GM12878 (cell line): ENCODE data around the gene RAB26. TPM values are rescaled to one million over a fixed set of nuclear protein-coding genes. Genes with fewer than 3 reads are reported as not detected.

Experiments used
- ATAC-seq: fragments of 200-7000 bp; cut with Tn5 transposase; 3 replicates; pipeline ENCODE4 v1.9.1; 2020; ENCODE audit warnings: mild to moderate bottlenecking, moderate library complexity
- BruUV-seq: library from RNA; stranded (reverse); fragments of 400-500 nt; replicated peaks from 2 replicates; lab custom pipeline; 2021; lab: Mats Ljungman, UMichigan
- CTCF ChIA-PET: fragments of 300-600 bp; sonication (Branson Sonifier 250); formaldehyde crosslinking; extraction: SDS; loops from one replicate; lab custom pipeline; 2021; ENCODE audit warnings: inconsistent platforms; lab: Yijun Ruan, JAX
- POLR2A ChIA-PET: fragments of 350-600 bp; formaldehyde crosslinking; extraction: SDS; loops from one replicate; lab custom pipeline; 2021; ENCODE audit warnings: inconsistent platforms; lab: Charles Lee
- RAD21 ChIA-PET: fragments of 300-600 bp; sonication (Branson Sonifier 250); formaldehyde crosslinking; loops from one replicate; lab custom pipeline; 2023; ENCODE audit warnings: antibody characterized with exemption; ENCODE audit not compliant: unreplicated experiment; lab: Charles Lee
- SMC1A ChIA-PET: fragments of 300-600 bp; sonication (Branson Sonifier 250); formaldehyde crosslinking; loops from one replicate; lab custom pipeline; 2023; ENCODE audit not compliant: unreplicated experiment, uncharacterized antibody; lab: Charles Lee
- DNase-seq: peaks from one replicate; pipeline ENCODE4 v3.0.0-alpha.2; 2011; ENCODE audit warnings: low read depth, low spot score
- FAIRE-seq: peaks from 3 replicates; lab custom pipeline; 2011; peaks lifted over from hg19 to GRCh38; lab: Jason Lieb, UNC
- H2AFZ ChIP-seq: 2 replicates; pipeline ENCODE4 v1.6.0; 2011; ENCODE audit warnings: low read depth, low read length, control low read depth; ENCODE audit not compliant: control insufficient read depth
- H3K27ac ChIP-seq: 2 replicates; pipeline ENCODE4 v1.5.1; 2011; ENCODE audit warnings: control low read depth; ENCODE audit not compliant: control insufficient read depth, insufficient read depth
- H3K27me3 ChIP-seq, 2 experiments: replicated peaks in 1 of 2; 2 replicates each; pipeline versions ENCODE4 v1.6.0 to v1.6.1; 2011; ENCODE audit warnings: low read length in 1 of 2; ENCODE audit not compliant: control insufficient read depth in 2 of 2, insufficient read depth in 2 of 2
- H3K36me3 ChIP-seq, 2 experiments: 2 replicates each; pipeline ENCODE4 v1.5.1; 2011; ENCODE audit warnings: low read length in 1 of 2; ENCODE audit not compliant: control insufficient read depth in 2 of 2, insufficient read depth in 2 of 2
- H3K4me1 ChIP-seq: 2 replicates; pipeline ENCODE4 v1.6.1; 2011; ENCODE audit warnings: mild to moderate bottlenecking, low read length, moderate library complexity, mixed read lengths; ENCODE audit not compliant: control insufficient read depth, insufficient read depth
- H3K4me2 ChIP-seq: 2 replicates; pipeline ENCODE4 v1.6.0; 2011; ENCODE audit warnings: control low read depth; ENCODE audit not compliant: control insufficient read depth, insufficient read depth
- H3K4me3 ChIP-seq: fragments of 200-600 bp; sonication (generic); 2 replicates; pipeline ENCODE4 v1.5.1; 2016
- H3K79me2 ChIP-seq: 2 replicates; pipeline ENCODE4 v1.6.0; 2011; ENCODE audit warnings: low read length; ENCODE audit not compliant: control insufficient read depth, insufficient read depth
- H3K9ac ChIP-seq: 2 replicates; pipeline ENCODE4 v1.8.0; 2011; ENCODE audit warnings: low read length, control low read depth, mixed read lengths; ENCODE audit not compliant: control insufficient read depth, insufficient read depth
- H3K9me3 ChIP-seq: replicated peaks from 3 replicates; pipeline ENCODE4 v1.5.1; 2011; ENCODE audit warnings: mild to moderate bottlenecking, low read length; ENCODE audit not compliant: control insufficient read depth, insufficient read depth
- H4K20me1 ChIP-seq: 2 replicates; pipeline ENCODE4 v1.6.0; 2011; ENCODE audit not compliant: control insufficient read depth, insufficient read depth
- BMI1 ChIP-seq: fragments of 450-650 bp; IDR thresholded peaks from 2 replicates; pipeline ENCODE4 v1.6.1; 2016; ENCODE audit warnings: mild to moderate bottlenecking, moderate library complexity, borderline replicate concordance
- CHD2 ChIP-seq: IDR thresholded peaks from 2 replicates; pipeline ENCODE4 v1.6.1; 2011; ENCODE audit warnings: low read depth, low read length, improper control_type of control experiment, borderline replicate concordance
- DPF2 ChIP-seq: fragments of 450-650 bp; IDR thresholded peaks from 2 replicates; pipeline ENCODE4 v1.6.1; 2017; ENCODE audit warnings: mild to moderate bottlenecking
- HDAC6 ChIP-seq: fragments of 200-600 bp; sonication (generic); IDR thresholded peaks from one replicate; pipeline ENCODE4 v1.8.0; 2017; ENCODE audit warnings: antibody characterized with exemption; ENCODE audit not compliant: unreplicated experiment
- JUND ChIP-seq: IDR thresholded peaks from 2 replicates; pipeline ENCODE4 v1.6.1; 2012; ENCODE audit warnings: low read depth, mild to moderate bottlenecking, low read length, improper control_type of control experiment, moderate library complexity
- MEF2B ChIP-seq: fragments of 450-650 bp; IDR thresholded peaks from 2 replicates; pipeline ENCODE4 v1.6.1; 2018; ENCODE audit warnings: mild to moderate bottlenecking, moderate library complexity; ENCODE audit not compliant: partially characterized antibody, poor library complexity, severe bottlenecking
- MTA3 ChIP-seq: IDR thresholded peaks from 2 replicates; pipeline ENCODE4 v1.6.1; 2012; ENCODE audit warnings: low read length, inconsistent platforms, borderline replicate concordance
- NR2C1 ChIP-seq: fragments of 450-650 bp; IDR thresholded peaks from 2 replicates; pipeline ENCODE4 v1.6.1; 2017; ENCODE audit warnings: antibody characterized with exemption, mild to moderate bottlenecking, moderate library complexity
- PAX8 ChIP-seq: fragments of 450-650 bp; IDR thresholded peaks from 2 replicates; pipeline ENCODE4 v1.6.1; 2017; ENCODE audit warnings: mild to moderate bottlenecking, moderate library complexity
- RBBP5 ChIP-seq: fragments of 200-600 bp; sonication (generic); conservative IDR thresholded peaks from 2 replicates; pipeline ENCODE4 v1.6.1; 2016
- RFX5 ChIP-seq: IDR thresholded peaks from 2 replicates; pipeline ENCODE4 v1.6.1; 2011; ENCODE audit warnings: low read depth, low read length, improper control_type of control experiment
- ZNF207 ChIP-seq: fragments of 450-650 bp; IDR thresholded peaks from 2 replicates; pipeline ENCODE4 v1.6.1; 2014; ENCODE audit warnings: antibody characterized with exemption, mild to moderate bottlenecking, borderline replicate concordance
- WGBS: methylation state at CpG from one replicate; pipeline ENCODE4 v1.1.6; 2016; ENCODE audit warnings: low lambda C conversion rate; ENCODE audit not compliant: insufficient replicate concordance, insufficient coverage; ENCODE audit errors: missing lambda C conversion rate; 5-methylcytosine and 5-hydroxymethylcytosine counted together
- in situ Hi-C: fragments of 300-500 bp; cut with MboI; formaldehyde crosslinking; loops from 9 replicates; pipeline ENCODE4 v1.14.3; 2018; ENCODE audit warnings: mixed read lengths
- intact Hi-C: fragments of 100-400 bp; cut with micrococcal nuclease; formaldehyde crosslinking; loops from one replicate; pipeline ENCODE4 v1.14.2; 2022; ENCODE audit not compliant: unreplicated experiment
- polyA plus RNA-seq, 11 experiments: library from polyadenylated mRNA; depleted of rRNA in 4 of 11; unstranded in 6 of 11; stranded (reverse) in 5 of 11; fragments of >200 nt; fragmentation: Nextera tagmentation in 4 of 11; fragmentation: Illumina TruSeq in 1 of 11; extraction: Ambion mirVana in 4 of 11; extraction: Trizol in 1 of 11; gene quantifications; 1 replicate in 1 of 11; 2 replicates in 10 of 11; pipeline versions ENCODE4 v1.2.1 to v1.2.3, GENCODE V29; 2011 to 2016; ENCODE audit warnings: inconsistent platforms in 2 of 11, missing spikeins in 2 of 11, low read depth in 1 of 11
- total RNA-seq, 4 experiments: library from RNA; depleted of rRNA in 3 of 4; stranded (reverse); fragments of >200 nt in 3 of 4; fragmentation: Illumina TruSeq in 1 of 4; extraction: Trizol in 1 of 4; gene quantifications; 2 replicates each; pipeline versions ENCODE4 v1.2.1 to v1.2.3, GENCODE V29; 2013 to 2021
- TF ChIP-seq, protein P1 (sequence below): IDR thresholded peaks from 2 replicates; pipeline ENCODE4 v1.6.1; 2011; ENCODE audit warnings: borderline replicate concordance, low read depth, mild to moderate bottlenecking, moderate library complexity, mixed read lengths, low read length; ENCODE audit not compliant: insufficient read depth; ENCODE audit errors: extremely low read length
- TF ChIP-seq, protein P2 (sequence below): fragments of 450-650 bp; IDR thresholded peaks from 2 replicates; pipeline ENCODE4 v1.6.1; 2018; ENCODE audit warnings: mild to moderate bottlenecking, low read depth, moderate library complexity; ENCODE audit not compliant: partially characterized antibody
- TF ChIP-seq, protein P3 (sequence below): IDR thresholded peaks from 2 replicates; pipeline ENCODE4 v1.6.1; 2011; ENCODE audit warnings: low read depth, mild to moderate bottlenecking, low read length, moderate library complexity, borderline replicate concordance; ENCODE audit errors: extremely low read depth
- TF ChIP-seq, protein P4 (sequence below): fragments of 450-650 bp; IDR thresholded peaks from 2 replicates; pipeline ENCODE4 v1.6.1; 2017; ENCODE audit warnings: mild to moderate bottlenecking

The RAB26 gene
- total and polyA plus RNA-seq, 10 of the 15 experiments (the other 5 are each of a cell fraction or from before 2014, with no cell fraction given), result 0.13 to 4.5 (median 0.33) TPM; not detected in 1

DNA sequence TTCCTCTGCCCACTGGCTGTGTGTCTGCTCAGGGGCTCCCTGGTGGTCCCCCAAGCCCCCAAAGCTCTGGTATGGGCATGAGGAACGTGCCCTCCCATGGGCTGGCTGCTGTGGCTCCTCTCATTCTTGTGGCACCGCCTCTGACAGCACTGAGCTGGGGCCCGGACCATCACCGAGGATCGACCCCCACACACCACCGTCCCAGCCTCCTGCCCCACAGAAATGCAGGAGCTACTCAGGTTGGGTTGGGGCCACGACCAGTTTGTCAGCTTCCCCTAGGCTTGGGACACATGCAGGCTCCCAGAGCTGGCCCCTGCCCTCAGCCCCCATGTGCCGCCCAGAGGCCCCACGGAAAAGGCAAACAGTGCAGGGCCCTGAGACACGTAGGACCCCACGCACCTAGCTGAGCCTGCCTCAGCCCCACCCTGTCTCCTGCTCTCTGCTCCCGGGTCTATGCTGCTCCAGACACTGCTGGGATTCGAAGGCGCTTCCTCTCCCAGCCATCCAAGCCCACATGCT, 51.3 kb downstream of the RAB26 start (continued):
- TF ChIP-seq MEF2B (no peak), MTA3 (no peak), NR2C1 (no peak), PAX8 (no peak), RBBP5 (no peak), BMI1 (no peak)
- TF ChIP-seq, protein P1, sequence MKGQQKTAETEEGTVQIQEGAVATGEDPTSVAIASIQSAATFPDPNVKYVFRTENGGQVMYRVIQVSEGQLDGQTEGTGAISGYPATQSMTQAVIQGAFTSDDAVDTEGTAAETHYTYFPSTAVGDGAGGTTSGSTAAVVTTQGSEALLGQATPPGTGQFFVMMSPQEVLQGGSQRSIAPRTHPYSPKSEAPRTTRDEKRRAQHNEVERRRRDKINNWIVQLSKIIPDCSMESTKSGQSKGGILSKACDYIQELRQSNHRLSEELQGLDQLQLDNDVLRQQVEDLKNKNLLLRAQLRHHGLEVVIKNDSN, result no peak

DNA sequence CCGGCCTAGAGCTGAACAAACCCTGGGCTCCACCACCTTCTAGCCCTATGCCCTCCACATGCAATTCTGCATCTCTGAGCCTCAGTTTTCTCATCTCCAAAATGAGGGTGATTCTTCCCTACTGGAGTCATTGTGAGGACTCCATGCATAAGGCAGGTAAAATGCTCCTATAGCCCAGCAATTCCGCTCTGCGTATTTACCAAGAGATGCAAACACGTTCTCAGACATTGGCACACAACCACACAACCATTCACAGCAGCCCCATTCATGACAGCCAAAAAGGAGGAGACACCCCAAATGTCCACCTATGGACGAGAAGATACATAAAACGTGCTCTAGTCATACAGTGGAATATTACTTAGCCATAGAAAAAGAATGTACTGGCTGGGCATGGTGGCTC, 51.9 kb downstream of the RAB26 start:
- Histone ChIP-seq H3K9me3 (no peaks in the 10 kb centered on the region), H3K36me3 (no peaks in the 10 kb centered on the region), H3K27ac (no peak overlapping the region), H3K27me3 (peaks cover 8% of the 10 kb centered on the region in 2 experiments), H4K20me1 (no peaks in the 10 kb centered on the region), H3K9ac (no peak overlapping the region), H3K4me3 (no peak overlapping the region), H3K79me2 (no peaks in the 10 kb centered on the region), H3K4me1 (no peaks in the 10 kb centered on the region), H3K4me2 (no peak overlapping the region), H2AFZ (no peak overlapping the region)
- intact Hi-C loops (no loop called here), in situ Hi-C loops (no loop called here)
- ChIA-PET SMC1A (no interaction called here), CTCF (no interaction called here), POLR2A (no interaction called here), RAD21 (no interaction called here)
- 36% methylated on average over 6 of the region's 6 CpGs for WGBS
- FAIRE-seq (no peak), DNase-seq (no peak), ATAC-seq (no peak)
- BruUV-seq, result no TSS peak
- TF ChIP-seq, protein P2, sequence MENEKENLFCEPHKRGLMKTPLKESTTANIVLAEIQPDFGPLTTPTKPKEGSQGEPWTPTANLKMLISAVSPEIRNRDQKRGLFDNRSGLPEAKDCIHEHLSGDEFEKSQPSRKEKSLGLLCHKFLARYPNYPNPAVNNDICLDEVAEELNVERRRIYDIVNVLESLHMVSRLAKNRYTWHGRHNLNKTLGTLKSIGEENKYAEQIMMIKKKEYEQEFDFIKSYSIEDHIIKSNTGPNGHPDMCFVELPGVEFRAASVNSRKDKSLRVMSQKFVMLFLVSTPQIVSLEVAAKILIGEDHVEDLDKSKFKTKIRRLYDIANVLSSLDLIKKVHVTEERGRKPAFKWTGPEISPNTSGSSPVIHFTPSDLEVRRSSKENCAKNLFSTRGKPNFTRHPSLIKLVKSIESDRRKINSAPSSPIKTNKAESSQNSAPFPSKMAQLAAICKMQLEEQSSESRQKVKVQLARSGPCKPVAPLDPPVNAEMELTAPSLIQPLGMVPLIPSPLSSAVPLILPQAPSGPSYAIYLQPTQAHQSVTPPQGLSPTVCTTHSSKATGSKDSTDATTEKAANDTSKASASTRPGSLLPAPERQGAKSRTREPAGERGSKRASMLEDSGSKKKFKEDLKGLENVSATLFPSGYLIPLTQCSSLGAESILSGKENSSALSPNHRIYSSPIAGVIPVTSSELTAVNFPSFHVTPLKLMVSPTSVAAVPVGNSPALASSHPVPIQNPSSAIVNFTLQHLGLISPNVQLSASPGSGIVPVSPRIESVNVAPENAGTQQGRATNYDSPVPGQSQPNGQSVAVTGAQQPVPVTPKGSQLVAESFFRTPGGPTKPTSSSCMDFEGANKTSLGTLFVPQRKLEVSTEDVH, result no peak
- TF ChIP-seq RFX5 (no peak), ZNF207 (no peak), JUND (no peak), DPF2 (no peak), CHD2 (no peak), HDAC6 (no peak)
- TF ChIP-seq, protein P3, sequence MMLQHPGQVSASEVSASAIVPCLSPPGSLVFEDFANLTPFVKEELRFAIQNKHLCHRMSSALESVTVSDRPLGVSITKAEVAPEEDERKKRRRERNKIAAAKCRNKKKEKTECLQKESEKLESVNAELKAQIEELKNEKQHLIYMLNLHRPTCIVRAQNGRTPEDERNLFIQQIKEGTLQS, result no peak
- TF ChIP-seq, protein P4, sequence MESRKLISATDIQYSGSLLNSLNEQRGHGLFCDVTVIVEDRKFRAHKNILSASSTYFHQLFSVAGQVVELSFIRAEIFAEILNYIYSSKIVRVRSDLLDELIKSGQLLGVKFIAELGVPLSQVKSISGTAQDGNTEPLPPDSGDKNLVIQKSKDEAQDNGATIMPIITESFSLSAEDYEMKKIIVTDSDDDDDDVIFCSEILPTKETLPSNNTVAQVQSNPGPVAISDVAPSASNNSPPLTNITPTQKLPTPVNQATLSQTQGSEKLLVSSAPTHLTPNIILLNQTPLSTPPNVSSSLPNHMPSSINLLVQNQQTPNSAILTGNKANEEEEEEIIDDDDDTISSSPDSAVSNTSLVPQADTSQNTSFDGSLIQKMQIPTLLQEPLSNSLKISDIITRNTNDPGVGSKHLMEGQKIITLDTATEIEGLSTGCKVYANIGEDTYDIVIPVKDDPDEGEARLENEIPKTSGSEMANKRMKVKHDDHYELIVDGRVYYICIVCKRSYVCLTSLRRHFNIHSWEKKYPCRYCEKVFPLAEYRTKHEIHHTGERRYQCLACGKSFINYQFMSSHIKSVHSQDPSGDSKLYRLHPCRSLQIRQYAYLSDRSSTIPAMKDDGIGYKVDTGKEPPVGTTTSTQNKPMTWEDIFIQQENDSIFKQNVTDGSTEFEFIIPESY, result no peak
